ENCODE results near the gene PPP1R15A. TPM values are rescaled to one million over a fixed set of nuclear protein-coding genes. Genes with fewer than 3 reads are reported as not detected.

PPP1R15A gene
- total RNA-seq, 3 donors from 2014 or later: 31.8 to 47.7 (median 44.6) TPM

DNA sequence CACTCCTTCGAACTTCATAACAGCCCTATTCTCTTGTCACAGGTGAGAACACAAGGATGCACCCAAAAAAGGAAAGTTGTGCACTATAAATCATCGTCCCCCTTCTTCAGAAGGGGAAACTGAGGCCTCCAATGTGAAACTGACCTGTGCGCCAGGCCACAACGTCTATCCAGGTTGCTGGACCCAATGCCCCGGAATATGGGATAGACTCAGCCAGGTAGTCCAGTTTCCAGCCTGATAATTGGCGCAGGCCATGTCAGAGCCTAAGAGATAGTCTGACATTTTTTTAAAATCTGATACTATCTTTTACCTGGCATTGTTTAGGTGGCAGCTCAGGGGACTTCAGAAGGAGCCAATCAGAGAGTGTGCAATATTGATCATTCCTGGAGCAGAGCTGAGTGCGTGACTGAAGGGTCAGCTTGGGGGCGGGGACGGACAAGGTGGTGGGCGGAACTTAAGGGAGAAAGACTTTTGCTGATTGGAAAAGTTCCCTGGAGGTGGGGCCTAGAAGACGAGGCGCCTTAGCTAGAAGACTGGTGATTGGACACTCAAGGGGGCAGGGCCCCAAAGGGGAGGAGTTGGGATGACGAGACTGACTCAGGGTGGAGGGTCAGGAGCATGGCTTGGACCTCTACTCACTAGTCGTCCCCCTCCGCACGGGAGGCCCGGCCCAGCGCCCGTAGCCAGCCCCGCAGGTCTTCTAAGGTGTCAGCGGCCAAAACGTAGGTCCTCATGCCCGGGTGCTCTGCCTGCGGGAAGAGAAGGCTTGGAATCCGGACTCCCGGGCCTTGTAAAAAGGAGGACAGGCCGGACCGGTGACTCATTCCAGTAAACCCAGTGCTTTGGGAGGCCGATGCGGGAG is 12.3 kb upstream of the PPP1R15A start:
- peak in 1 of 3 donors; percentile 60 for DNase-seq

DNA sequence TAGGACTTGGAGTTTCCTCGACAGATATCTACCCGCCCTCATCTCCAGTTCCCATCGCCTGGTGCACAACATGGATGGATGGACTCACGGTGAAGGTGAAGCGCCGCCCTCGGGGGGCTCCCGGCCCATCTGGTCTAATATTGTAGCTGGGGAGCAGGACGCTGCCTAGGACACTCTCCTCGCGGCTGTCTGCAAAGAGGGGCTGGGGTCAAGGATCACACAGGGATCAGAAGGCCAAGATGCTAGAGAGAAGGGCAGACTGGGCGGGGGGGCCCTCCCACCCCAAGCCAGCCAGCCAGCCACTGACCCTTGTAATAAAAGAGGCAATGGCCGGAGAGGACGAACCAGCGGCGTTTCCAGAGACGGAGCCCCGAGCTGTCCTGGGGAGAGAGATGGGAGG is 10.9 kb upstream of the PPP1R15A start:
- intact Hi-C loops (cut with DNase I, micrococcal nuclease): no loop called here
- ATAC-seq: no peak
- no peak for TF ChIP-seq CTCF (IDR thresholded peaks at IDR 0.05)
- Histone ChIP-seq H3K9me3 (no peaks in the 10 kb centered on the region), H3K36me3 (ENCODE audit: low read depth) (no peaks in the 10 kb centered on the region), H3K4me1 (ENCODE audit: low read depth) (no peaks in the 10 kb centered on the region), H3K4me3 (no peak overlapping the region)
- no peak for DNase-seq

More for the DNA sequence above, 12.3 kb upstream of the PPP1R15A start:
- no peaks in the 10 kb centered on the region for H3K36me3 ChIP-seq (ENCODE audit: low read depth)
- H3K9me3 ChIP-seq: no peaks in the 10 kb centered on the region
- H3K4me3 ChIP-seq: no peak overlapping the region
- no peak for TF ChIP-seq CTCF (IDR thresholded peaks at IDR 0.05)
- no peaks in the 10 kb centered on the region for H3K4me1 ChIP-seq (ENCODE audit: low read depth)
- peak; percentile 74 for ATAC-seq
- intact Hi-C loops (cut with DNase I, micrococcal nuclease): no loop called here

DNA sequence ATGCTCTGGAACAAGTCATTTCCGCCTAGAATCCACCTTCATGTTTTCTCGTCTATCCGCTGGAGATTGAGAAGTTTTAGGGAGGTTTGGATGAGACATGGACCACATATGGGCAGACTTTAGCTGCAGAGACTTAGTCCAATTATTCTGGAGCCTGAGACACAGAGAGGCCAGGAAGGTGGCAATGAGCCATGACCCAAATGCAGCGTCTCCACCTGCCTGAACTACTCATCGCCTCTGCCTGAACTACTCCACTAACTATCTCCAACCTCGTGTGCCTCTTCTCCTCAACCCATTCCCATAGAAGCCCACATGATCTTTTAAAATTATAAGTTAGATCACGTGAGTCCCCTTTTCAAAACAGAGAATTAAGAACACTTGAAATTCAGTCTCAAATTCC is 9.4 kb upstream of the PPP1R15A start:
- Histone ChIP-seq H3K9me3 (no peaks in the 10 kb centered on the region), H3K36me3 (ENCODE audit: low read depth) (no peaks in the 10 kb centered on the region), H3K4me3 (no peak overlapping the region), H3K4me1 (ENCODE audit: low read depth) (peaks cover 6% of the 10 kb centered on the region)
- TF ChIP-seq CTCF (IDR thresholded peaks at IDR 0.05): no peak
- intact Hi-C loops (cut with DNase I, micrococcal nuclease): no loop called here
- DNase-seq (no peak), ATAC-seq (no peak)

GRCh38 chr19:48866692-48867091 is 5.5 kb upstream of the PPP1R15A start:
- no peak for TF ChIP-seq CTCF (IDR thresholded peaks at IDR 0.05)
- intact Hi-C loops (cut with DNase I, micrococcal nuclease): no loop called here
- no peak for DNase-seq

GRCh38 chr19:48867123-48867745 is 5.0 kb upstream of the PPP1R15A start:
- ATAC-seq (peak; percentile 31), DNase-seq (no peak)
- Histone ChIP-seq H3K9me3 (no peaks in the 10 kb centered on the region), H3K4me3 (no peak overlapping the region), H3K4me1 (ENCODE audit: low read depth) (peaks cover 6% of the 10 kb centered on the region), H3K36me3 (ENCODE audit: low read depth) (no peaks in the 10 kb centered on the region)
- no peak for TF ChIP-seq CTCF (IDR thresholded peaks at IDR 0.05)
- intact Hi-C loops (cut with DNase I, micrococcal nuclease): no loop called here

More at GRCh38 chr19:48866692-48867091, 5.5 kb upstream of the PPP1R15A start:
- Histone ChIP-seq H3K4me1 (ENCODE audit: low read depth) (peaks cover 6% of the 10 kb centered on the region), H3K9me3 (no peaks in the 10 kb centered on the region), H3K36me3 (ENCODE audit: low read depth) (no peaks in the 10 kb centered on the region), H3K4me3 (no peak overlapping the region)
- ATAC-seq: no peak
